Stimulated activated CD8-positive, alpha-beta memory T cell treated with anti-CD3 and anti-CD28 coated beads, Interleukin-2, amount 100 ng/mL, for 48 hours (primary cell): ENCODE data around the gene LARP4B.

Source experiments
- DNase-seq, 2 donors: peaks; one replicate each; pipeline ENCODE4 v3.0.0-alpha.2; 2020; ENCODE audit warnings: low read depth in 2 of 2

Gene LARP4B

GRCh38 chr10:787933-788651 lies 143.4 kb downstream of the LARP4B start:
- no peak for DNase-seq

- DNase-seq = no peak
These were observed 144.7 kb downstream of the LARP4B start for GRCh38 chr10:786633-787474.

DNA sequence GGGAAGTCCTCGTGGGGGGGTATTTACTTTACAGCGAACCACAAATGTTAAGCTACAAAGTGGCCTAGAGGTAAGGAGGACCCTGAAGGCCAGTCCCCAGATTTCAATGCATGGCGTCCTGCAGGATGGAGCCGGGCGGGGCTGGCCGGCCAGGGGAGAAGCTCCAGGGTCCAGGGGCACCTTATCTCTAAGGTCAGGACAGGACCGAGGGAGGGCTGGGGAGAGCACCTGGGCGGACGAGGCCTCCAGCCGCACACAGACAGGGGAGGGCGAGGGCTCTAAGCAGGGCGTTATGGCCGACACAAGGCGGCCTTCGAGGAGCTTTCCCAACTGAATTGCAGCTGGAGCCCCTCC lies 145.7 kb downstream of the LARP4B start:
- no peak for DNase-seq

DNA sequence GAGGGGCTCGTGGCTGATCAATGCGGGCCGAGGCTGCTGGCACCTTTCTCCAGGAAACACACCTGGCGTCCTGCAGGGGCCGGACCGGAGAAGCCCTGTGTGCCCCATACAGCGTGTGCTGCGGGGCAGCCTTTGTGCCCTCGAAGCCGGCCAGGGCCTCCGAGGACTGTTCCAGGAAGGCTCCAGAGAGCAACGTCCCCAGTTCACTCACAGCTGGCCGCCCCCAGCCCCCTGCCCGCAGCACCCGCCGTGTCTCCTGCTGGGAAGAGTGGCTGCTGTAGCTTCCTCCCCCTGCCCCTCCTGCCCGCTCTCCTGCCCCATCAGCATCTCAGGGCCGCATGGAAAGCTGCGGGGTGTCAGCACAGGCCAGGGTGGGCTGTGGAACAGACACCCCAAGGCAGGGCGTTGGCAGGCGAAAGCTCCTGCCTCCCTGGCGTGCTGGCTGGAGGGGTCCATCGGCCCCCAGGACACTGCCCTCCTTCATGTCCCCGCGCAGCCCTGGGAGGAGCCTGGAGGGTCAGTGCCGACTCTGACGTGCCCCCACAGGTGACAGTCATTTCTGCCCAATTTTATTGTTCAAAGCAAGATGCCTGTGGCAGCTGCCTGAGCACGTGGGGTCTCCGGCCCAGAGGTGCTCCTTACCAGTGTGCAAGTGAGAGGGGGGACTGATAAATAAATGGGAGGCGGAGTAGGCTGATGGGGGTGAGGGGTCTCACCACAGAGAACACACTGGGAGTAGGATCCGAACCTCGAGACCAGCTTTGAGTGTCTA lies 146.2 kb downstream of the LARP4B start:
- no peak for DNase-seq

DNA sequence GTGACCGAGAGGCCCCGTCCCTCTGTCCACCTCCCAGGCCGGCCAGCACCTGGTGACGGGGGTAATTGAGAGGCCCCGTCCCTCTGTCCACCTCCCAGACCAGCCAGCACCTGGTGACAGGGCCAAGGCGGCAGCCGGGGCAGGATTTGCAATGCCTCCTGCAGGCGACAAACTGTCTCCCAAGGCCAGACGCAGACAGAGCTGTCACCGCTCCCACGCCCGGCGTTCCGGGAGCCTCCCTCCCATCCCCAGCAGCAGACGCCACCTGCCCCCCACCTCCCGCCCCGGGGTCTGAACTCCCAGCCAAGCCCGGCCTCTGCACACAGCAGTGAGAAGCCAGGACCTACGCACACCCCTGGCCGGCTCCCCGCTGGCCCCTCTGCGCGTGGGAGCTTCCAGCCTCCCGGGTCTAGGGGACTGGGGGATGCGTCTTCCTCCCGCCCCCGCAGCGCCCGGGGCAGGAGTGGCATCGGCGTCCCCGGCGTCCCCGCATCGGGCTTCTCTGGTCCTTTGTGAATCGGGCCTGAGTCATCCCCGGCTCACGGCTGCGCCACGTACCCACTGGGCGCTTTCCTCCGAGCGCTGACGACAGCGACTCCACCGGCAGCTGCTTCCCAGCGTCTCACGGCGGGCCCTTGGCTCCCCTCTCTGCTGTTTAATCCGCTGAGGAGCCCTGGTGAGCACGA lies 147.0 kb downstream of the LARP4B start:
- peak; percentile 61 to 71 for DNase-seq

GRCh38 chr10:782751-783648 lies 148.5 kb downstream of the LARP4B start:
- no peak for DNase-seq

- DNase-seq = no peak
These were observed 150.7 kb downstream of the LARP4B start for GRCh38 chr10:780536-781524.

- no peak for DNase-seq
These were observed 152.7 kb downstream of the LARP4B start for GRCh38 chr10:778626-779330.

- DNase-seq = no peak
These were observed 153.5 kb downstream of the LARP4B start for GRCh38 chr10:777913-778479.

- no peak for DNase-seq
These were observed 154.7 kb downstream of the LARP4B start for GRCh38 chr10:776772-777171.

DNA sequence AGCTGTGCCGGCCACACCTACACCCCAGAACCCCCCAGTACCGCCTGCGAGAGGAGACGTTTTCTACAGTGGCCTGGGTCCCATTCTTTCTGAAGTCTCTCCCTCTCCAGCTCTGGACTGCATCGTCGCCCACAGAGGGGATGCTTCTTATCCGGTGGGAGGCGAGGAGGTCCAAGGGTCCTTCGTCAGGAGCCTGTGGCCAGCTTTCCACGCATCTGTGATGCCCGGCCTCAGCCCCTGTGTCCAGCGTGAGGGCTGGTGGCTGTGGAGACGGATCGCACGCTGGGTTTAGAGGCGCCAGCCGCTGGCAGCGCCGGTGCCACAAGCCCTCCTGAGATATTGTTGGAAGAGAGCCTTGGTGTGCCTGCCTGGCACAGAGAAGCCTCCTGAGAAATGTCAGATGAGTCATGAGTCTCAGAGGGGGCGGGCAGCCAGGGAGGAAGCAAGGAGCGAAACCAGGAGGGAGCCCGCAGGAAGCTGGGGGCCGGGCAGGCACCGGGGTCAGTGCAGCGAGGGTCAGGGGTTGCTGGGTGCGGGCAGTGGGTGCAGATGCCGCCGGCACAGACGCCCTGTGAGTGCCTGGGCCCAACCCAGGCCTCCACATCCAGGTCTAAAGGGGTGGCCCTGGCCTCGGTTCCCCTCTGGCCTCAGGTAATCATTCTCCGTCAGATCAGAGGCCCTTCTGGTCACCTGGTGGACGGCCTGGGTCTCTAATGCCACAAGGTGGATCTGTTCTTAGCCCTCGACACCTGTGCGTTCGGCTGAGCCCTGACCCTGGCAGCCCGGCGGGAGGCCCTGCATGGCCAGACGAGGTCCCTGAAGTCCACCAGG lies 156.0 kb downstream of the LARP4B start:
- no peak for DNase-seq

DNA sequence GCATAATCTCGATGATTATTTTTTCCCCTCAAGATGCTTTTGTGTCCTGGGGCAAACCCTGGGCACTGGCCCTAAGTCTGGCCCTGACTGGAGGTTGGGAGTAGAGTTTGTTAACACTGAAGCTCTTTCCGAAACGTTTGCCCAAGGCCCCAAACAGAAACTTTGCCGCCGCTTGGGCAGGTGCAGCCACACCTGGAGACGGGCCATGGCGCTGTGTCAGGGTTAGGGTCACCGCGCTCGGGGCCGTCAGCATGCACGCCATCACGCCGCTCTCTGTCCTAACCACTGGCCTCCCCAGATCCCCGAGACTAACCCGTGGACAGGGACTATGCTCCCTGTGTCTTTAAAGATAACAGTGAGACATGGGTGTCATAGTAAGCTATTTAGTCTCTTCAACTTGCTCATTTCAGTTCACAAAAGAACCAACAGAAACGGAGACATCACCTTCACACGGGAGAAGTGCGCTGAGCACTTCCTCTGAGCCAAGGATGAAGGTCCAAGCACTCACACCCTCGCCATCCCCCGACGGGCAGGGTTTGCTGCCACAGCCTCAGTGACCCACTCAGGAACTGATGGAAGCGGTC lies 156.8 kb downstream of the LARP4B start:
- DNase-seq = no peak

DNA sequence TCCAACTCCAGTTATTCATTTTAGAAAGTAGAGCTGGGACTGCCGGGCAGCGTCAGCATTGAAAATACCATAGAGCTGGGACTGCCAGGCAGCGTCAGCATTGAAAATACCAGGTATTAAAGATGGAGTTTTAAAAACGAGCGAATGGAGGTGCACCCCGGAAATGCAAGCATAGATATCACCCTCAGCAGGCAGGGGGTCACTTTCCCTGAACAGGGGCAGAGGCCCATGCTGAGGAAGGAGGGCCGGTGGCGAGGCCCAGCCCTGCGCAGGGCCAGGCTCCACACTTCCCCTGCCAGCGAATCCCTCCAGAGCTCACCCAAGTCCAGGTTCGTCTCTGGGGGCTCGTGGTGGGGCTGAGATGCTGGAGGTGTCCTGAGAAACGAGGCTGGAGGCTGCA lies 157.3 kb downstream of the LARP4B start:
- DNase-seq = no peak

GRCh38 chr10:773562-774161 lies 157.8 kb downstream of the LARP4B start:
- no peak for DNase-seq

GRCh38 chr10:772227-772637 lies 159.3 kb downstream of the LARP4B start:
- DNase-seq = no peak

DNA sequence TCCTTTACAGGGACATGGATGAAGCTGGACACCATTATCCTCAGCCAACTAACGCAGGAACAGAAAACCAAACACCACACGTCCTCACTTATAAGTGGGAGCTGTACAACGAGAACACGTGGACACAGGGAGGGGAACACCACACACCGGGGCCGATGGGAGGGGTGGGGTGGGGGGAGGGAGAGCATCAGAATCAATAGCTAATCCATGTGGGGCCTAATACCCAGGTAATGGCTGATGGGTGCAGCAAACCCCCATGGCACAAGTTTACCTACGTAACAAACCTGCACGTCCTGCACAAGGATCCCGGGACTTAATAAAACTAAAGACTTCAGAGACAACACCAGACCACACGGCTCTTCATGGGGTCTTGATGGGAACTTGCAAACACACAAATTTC lies 159.9 kb downstream of the LARP4B start:
- no peak for DNase-seq

- DNase-seq = no peak
These were observed 160.5 kb downstream of the LARP4B start for GRCh38 chr10:770975-771374.
